Endothelial cell of umbilical vein (primary cell): ENCODE results near the gene HPSE2. TPM values are rescaled to one million over a fixed set of nuclear protein-coding genes. Genes with fewer than 3 reads are reported as not detected.

Experiments
- BruUV-seq: library from RNA; stranded (reverse); fragments of 400-500 nt; replicated peaks from 2 replicates; lab custom pipeline; 2021; lab: Mats Ljungman, UMichigan
- CTCF ChIA-PET: fragments of 300-600, 350-600 bp; sonication (Branson Sonifier 250); formaldehyde crosslinking; loops from one replicate; lab custom pipeline; 2021; ENCODE audit warnings: antibody characterized with exemption, inconsistent platforms; lab: Charles Lee
- POLR2A ChIA-PET: fragments of 300-600, 350-600 bp; sonication (Branson Sonifier 250); formaldehyde crosslinking; loops from one replicate; lab custom pipeline; 2021; ENCODE audit warnings: antibody characterized with exemption, inconsistent platforms; lab: Charles Lee
- DNase-seq: peaks from one replicate; pipeline ENCODE4 v3.0.0-alpha.2; 2011; ENCODE audit warnings: low read depth, low spot score
- FAIRE-seq: peaks from 2 replicates; lab custom pipeline; 2011; peaks lifted over from hg19 to GRCh38; lab: Jason Lieb, UNC
- H2AFZ ChIP-seq: 2 replicates; pipeline ENCODE4 v1.6.0; 2012; ENCODE audit warnings: low read depth, low read length, control low read depth, inconsistent platforms
- H3K27ac ChIP-seq: 2 replicates; pipeline ENCODE4 v1.5.1; 2011; ENCODE audit warnings: low read depth, mild to moderate bottlenecking, control low read depth, low read length, moderate library complexity; ENCODE audit not compliant: insufficient read depth
- H3K27me3 ChIP-seq, 2 experiments: 2 replicates each; pipeline versions ENCODE4 v1.6.0 to v1.6.1; 2011; ENCODE audit warnings: low read length in 2 of 2, mixed read lengths in 1 of 2; ENCODE audit not compliant: control insufficient read depth in 2 of 2, insufficient read depth in 2 of 2
- H3K36me3 ChIP-seq, 2 experiments: 2 replicates in 1 of 2; 3 replicates in 1 of 2; pipeline ENCODE4 v1.5.1; 2011; ENCODE audit warnings: low read length in 2 of 2, mild to moderate bottlenecking in 1 of 2, moderate library complexity in 1 of 2; ENCODE audit not compliant: control insufficient read depth in 2 of 2, insufficient read depth in 2 of 2; ENCODE audit errors: extremely low read depth in 1 of 2
- H3K4me1 ChIP-seq: 3 replicates; pipeline ENCODE4 v1.5.1; 2011; ENCODE audit warnings: mild to moderate bottlenecking, low read length; ENCODE audit not compliant: control insufficient read depth, insufficient read depth; ENCODE audit errors: extremely low read depth
- H3K4me2 ChIP-seq: 2 replicates; pipeline ENCODE4 v1.6.1; 2011; ENCODE audit warnings: low read length, control low read depth, mixed read lengths; ENCODE audit not compliant: insufficient read depth
- H3K4me3 ChIP-seq, 3 experiments: fragments of 200-600 bp in 1 of 3; sonication (generic), shearing (Covaris generic) in 1 of 3; replicated peaks in 1 of 3; 2 replicates each; pipeline ENCODE4 v1.5.1; 2011 to 2016; ENCODE audit warnings: control low read depth in 3 of 3, low read length in 3 of 3, mild to moderate bottlenecking in 2 of 3, inconsistent platforms in 1 of 3, low read depth in 1 of 3, moderate library complexity in 1 of 3; ENCODE audit not compliant: insufficient read depth in 1 of 3
- H3K79me2 ChIP-seq: 2 replicates; pipeline ENCODE4 v1.6.0; 2012; ENCODE audit warnings: low read length, inconsistent platforms; ENCODE audit not compliant: control insufficient read depth, insufficient read depth
- H3K9ac ChIP-seq: replicated peaks from 2 replicates; pipeline ENCODE3; 2011; ENCODE audit warnings: low read length, control low read depth; ENCODE audit not compliant: insufficient read depth; ENCODE audit errors: extremely low read depth
- H3K9me1 ChIP-seq: replicated peaks from 3 replicates; pipeline ENCODE4 v1.6.0; 2011; ENCODE audit warnings: mild to moderate bottlenecking, low read length; ENCODE audit not compliant: control insufficient read depth, insufficient read depth; ENCODE audit errors: extremely low read depth
- H3K9me3 ChIP-seq: replicated peaks from 2 replicates; pipeline ENCODE4 v1.5.1; 2012; ENCODE audit warnings: low read length, inconsistent platforms; ENCODE audit not compliant: control insufficient read depth, insufficient read depth
- H4K20me1 ChIP-seq: replicated peaks from 2 replicates; pipeline ENCODE3; 2011; ENCODE audit warnings: mild to moderate bottlenecking, low read length; ENCODE audit not compliant: control insufficient read depth, insufficient read depth; ENCODE audit errors: extremely low read depth
- EZH2 ChIP-seq: IDR thresholded peaks from 2 replicates; pipeline ENCODE4 v1.6.1; 2012; ENCODE audit warnings: borderline replicate concordance, low read depth, mild to moderate bottlenecking, moderate library complexity, low read length, inconsistent platforms; ENCODE audit not compliant: severe bottlenecking
- FOS ChIP-seq: IDR thresholded peaks from 2 replicates; pipeline ENCODE4 v1.6.1; 2011; ENCODE audit warnings: mild to moderate bottlenecking, low read length, moderate library complexity, borderline replicate concordance; ENCODE audit not compliant: insufficient read depth
- GATA2 ChIP-seq: IDR thresholded peaks from 2 replicates; pipeline ENCODE4 v1.7.0; 2011; ENCODE audit warnings: low read depth, mild to moderate bottlenecking, moderate library complexity, mixed read lengths, low read length; ENCODE audit not compliant: insufficient read length, insufficient read depth
- JUN ChIP-seq: IDR thresholded peaks from 2 replicates; pipeline ENCODE4 v1.6.1; 2011; ENCODE audit warnings: borderline replicate concordance, low read depth; ENCODE audit not compliant: insufficient read length, insufficient read depth
- MYC ChIP-seq: IDR thresholded peaks from one replicate; pipeline ENCODE4 v1.6.1; 2011; ENCODE audit warnings: mild to moderate bottlenecking, low read depth, low read length
- POLR2A ChIP-seq: IDR thresholded peaks from 2 replicates; pipeline ENCODE4 v1.6.1; 2012; ENCODE audit warnings: low read depth, mild to moderate bottlenecking, control low read depth, low read length
- POLR2AphosphoS5 ChIP-seq: IDR thresholded peaks from 2 replicates; pipeline ENCODE4 v1.6.1; 2012; ENCODE audit warnings: low read depth, mild to moderate bottlenecking, control low read depth, low read length, moderate library complexity; ENCODE audit not compliant: insufficient read depth
- dilution Hi-C: fragments of 300-500 bp; cut with MboI; formaldehyde crosslinking; loops from one replicate; pipeline ENCODE4 v1.15.0; 2019; ENCODE audit warnings: low sequenced_read_pairs; ENCODE audit not compliant: extremely low pct_ligation_motif_present
- intact Hi-C: fragments of 100-400 bp; cut with micrococcal nuclease; formaldehyde crosslinking; loops from one replicate; pipeline ENCODE4 v1.10.0; 2022
- polyA plus RNA-seq, 4 experiments: library from polyadenylated mRNA; depleted of rRNA in 3 of 4; stranded (reverse) in 3 of 4; unstranded in 1 of 4; fragments of >200 nt; gene quantifications; 2 replicates each; pipeline versions ENCODE4 v1.2.1 to v1.2.3, GENCODE V29; 2011 to 2012; ENCODE audit warnings: missing spikeins in 1 of 4
- total RNA-seq: library from RNA; stranded (reverse); gene quantifications from 2 replicates; pipeline ENCODE4 v1.2.3, GENCODE V29; 2021
- TF ChIP-seq, protein P1 (sequence below): IDR thresholded peaks from 2 replicates; pipeline ENCODE4 v1.6.1; 2011; ENCODE audit not compliant: insufficient read depth, insufficient read length
- TF ChIP-seq, protein P2 (sequence below), 2 donors: IDR thresholded peaks; 1 replicate in 1 of 2; 2 replicates in 1 of 2; pipeline ENCODE4 v1.5.1; 2011; ENCODE audit warnings: low read length in 2 of 2, mild to moderate bottlenecking in 2 of 2, moderate library complexity in 2 of 2, control low read depth in 1 of 2, inconsistent platforms in 1 of 2, low read depth in 1 of 2; ENCODE audit not compliant: insufficient read depth in 1 of 2; ENCODE audit errors: extremely low read depth in 1 of 2

Gene HPSE2
- total and polyA plus RNA-seq, 2 donors (not counting 3 experiments of a cell fraction or from before 2014, with no cell fraction given): not detected

DNA sequence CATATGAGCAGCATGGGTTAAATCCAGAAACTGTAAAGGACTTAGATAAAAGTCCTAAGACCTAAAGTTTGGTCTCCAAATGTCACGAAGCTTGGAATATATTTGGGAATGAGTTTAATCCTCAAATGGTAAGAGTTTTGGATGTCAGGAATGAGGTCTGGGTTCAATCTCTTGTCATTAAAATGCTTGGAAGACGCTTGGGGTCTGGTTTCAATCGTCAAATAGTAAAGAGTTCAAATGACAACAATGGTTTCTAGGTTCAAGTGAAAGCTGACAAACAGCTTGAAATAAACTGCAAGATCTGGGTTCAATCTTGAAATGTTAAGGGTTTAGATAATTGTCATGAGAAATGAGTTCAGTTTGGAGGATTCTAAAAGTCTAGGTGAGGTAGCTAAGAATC, 403.5 kb downstream of the HPSE2 start:
- Histone ChIP-seq H2AFZ (no peak overlapping the region), H3K9me3 (no peaks in the 10 kb centered on the region), H3K4me1 (no peaks in the 10 kb centered on the region), H3K36me3 (no peaks in the 10 kb centered on the region), H4K20me1 (no peaks in the 10 kb centered on the region), H3K27me3 (no peaks in the 10 kb centered on the region), H3K4me2 (no peak overlapping the region), H3K79me2 (no peaks in the 10 kb centered on the region), H3K9me1 (no peaks in the 10 kb centered on the region), H3K9ac (no peak overlapping the region), H3K4me3 (no peak overlapping the region), H3K27ac (no peak overlapping the region)
- no TSS peak for BruUV-seq
- ChIA-PET CTCF (no interaction called here), POLR2A (no interaction called here)
- FAIRE-seq (no peak), DNase-seq (no peak)
- dilution Hi-C loops (no loop called here), intact Hi-C loops (no loop called here)
- TF ChIP-seq GATA2 (no peak), JUN (no peak), MYC (no peak), POLR2A (no peak), POLR2AphosphoS5 (no peak), EZH2 (no peak), FOS (no peak)
- TF ChIP-seq, protein P1, sequence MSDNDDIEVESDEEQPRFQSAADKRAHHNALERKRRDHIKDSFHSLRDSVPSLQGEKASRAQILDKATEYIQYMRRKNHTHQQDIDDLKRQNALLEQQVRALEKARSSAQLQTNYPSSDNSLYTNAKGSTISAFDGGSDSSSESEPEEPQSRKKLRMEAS: no peak
- TF ChIP-seq, protein P2, sequence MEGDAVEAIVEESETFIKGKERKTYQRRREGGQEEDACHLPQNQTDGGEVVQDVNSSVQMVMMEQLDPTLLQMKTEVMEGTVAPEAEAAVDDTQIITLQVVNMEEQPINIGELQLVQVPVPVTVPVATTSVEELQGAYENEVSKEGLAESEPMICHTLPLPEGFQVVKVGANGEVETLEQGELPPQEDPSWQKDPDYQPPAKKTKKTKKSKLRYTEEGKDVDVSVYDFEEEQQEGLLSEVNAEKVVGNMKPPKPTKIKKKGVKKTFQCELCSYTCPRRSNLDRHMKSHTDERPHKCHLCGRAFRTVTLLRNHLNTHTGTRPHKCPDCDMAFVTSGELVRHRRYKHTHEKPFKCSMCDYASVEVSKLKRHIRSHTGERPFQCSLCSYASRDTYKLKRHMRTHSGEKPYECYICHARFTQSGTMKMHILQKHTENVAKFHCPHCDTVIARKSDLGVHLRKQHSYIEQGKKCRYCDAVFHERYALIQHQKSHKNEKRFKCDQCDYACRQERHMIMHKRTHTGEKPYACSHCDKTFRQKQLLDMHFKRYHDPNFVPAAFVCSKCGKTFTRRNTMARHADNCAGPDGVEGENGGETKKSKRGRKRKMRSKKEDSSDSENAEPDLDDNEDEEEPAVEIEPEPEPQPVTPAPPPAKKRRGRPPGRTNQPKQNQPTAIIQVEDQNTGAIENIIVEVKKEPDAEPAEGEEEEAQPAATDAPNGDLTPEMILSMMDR (IDR thresholded peaks at IDR 0.05; ENCODE audit: extremely low read depth in 1 of 2, insufficient read depth in 1 of 2, low read depth in 1 of 2, low read length in 2 of 2): no peak
